Neural cell (in vitro differentiated cells): ENCODE results near the gene ARL8A. TPM values are rescaled to one million over a fixed set of nuclear protein-coding genes. Genes with fewer than 3 reads are reported as not detected.

Source experiments
- H2AFZ ChIP-seq: fragments of 200-600, 300-800 bp; sonication (generic), shearing (Covaris generic); 2 replicates; pipeline ENCODE4 v1.6.0; 2014; ENCODE audit warnings: low read depth, mild to moderate bottlenecking, antibody characterized with exemption, low read length, moderate library complexity
- H3F3A ChIP-seq: fragments of 200-600 bp; shearing (Covaris generic); 2 replicates; pipeline ENCODE4 v1.6.1; 2016; ENCODE audit warnings: mild to moderate bottlenecking, moderate library complexity, mixed read lengths, antibody characterized with exemption, low read length; ENCODE audit not compliant: insufficient read depth, poor library complexity, severe bottlenecking
- H3K27ac ChIP-seq: fragments of 200-600, 300-800 bp; sonication (generic), shearing (Covaris generic); 2 replicates; pipeline ENCODE4 v1.5.1; 2014; ENCODE audit warnings: mild to moderate bottlenecking, low read length, moderate library complexity
- H3K27me3 ChIP-seq: fragments of 300-800, 200-600 bp; sonication (generic), shearing (Covaris generic); 2 replicates; pipeline ENCODE4 v1.6.0; 2014; ENCODE audit warnings: mild to moderate bottlenecking, low read depth, low read length, moderate library complexity; ENCODE audit not compliant: insufficient read depth
- H3K36me3 ChIP-seq: fragments of 300-800, 200-600 bp; sonication (generic), shearing (Covaris generic); 2 replicates; pipeline ENCODE4 v1.5.1; 2014; ENCODE audit warnings: mild to moderate bottlenecking, antibody characterized with exemption, low read length, moderate library complexity; ENCODE audit not compliant: insufficient read depth
- H3K4me2 ChIP-seq: fragments of 300-800, 200-600 bp; sonication (generic), shearing (Covaris generic); 2 replicates; pipeline ENCODE4 v1.6.0; 2014; ENCODE audit warnings: mild to moderate bottlenecking, low read length
- H3K4me3 ChIP-seq: fragments of 300-800, 200-600 bp; sonication (generic), shearing (Covaris generic); 2 replicates; pipeline ENCODE4 v1.5.1; 2014; ENCODE audit warnings: mild to moderate bottlenecking, low read length, moderate library complexity
- H3K79me2 ChIP-seq: fragments of 200-600 bp; shearing (Covaris generic); replicated peaks from 2 replicates; pipeline ENCODE4 v1.6.0; 2014; ENCODE audit warnings: mild to moderate bottlenecking, low read length, moderate library complexity; ENCODE audit not compliant: insufficient read depth
- H3K9ac ChIP-seq: fragments of 300-800, 200-600 bp; sonication (generic), shearing (Covaris generic); 2 replicates; pipeline ENCODE4 v1.6.1; 2016; ENCODE audit warnings: mild to moderate bottlenecking, low read length, mixed read lengths
- H3K9me2 ChIP-seq: fragments of 200-600 bp; shearing (Covaris generic); 2 replicates; pipeline ENCODE4 v1.6.1; 2016; ENCODE audit warnings: mild to moderate bottlenecking, low read length, mixed read lengths; ENCODE audit not compliant: insufficient read depth
- H3K9me3 ChIP-seq: fragments of 200-600, 300-800 bp; sonication (generic), shearing (Covaris generic); 2 replicates; pipeline ENCODE4 v1.6.1; 2016; ENCODE audit warnings: mild to moderate bottlenecking, mixed run types, low read length, moderate library complexity, mixed read lengths
- H4K20me1 ChIP-seq: fragments of 200-600 bp; shearing (Covaris generic); 2 replicates; pipeline ENCODE4 v1.6.1; 2016; ENCODE audit warnings: mild to moderate bottlenecking, mixed run types; ENCODE audit not compliant: insufficient read depth
- EP300 ChIP-seq: fragments of 450-650 bp; conservative IDR thresholded peaks from 2 replicates; pipeline ENCODE4 v1.6.1; 2014; ENCODE audit warnings: antibody characterized with exemption, mild to moderate bottlenecking, moderate library complexity; ENCODE audit not compliant: poor library complexity, severe bottlenecking
- EZH2 ChIP-seq: fragments of 200-600, 300-800 bp; shearing (Covaris generic), sonication (generic); IDR thresholded peaks from 2 replicates; pipeline ENCODE4 v1.6.1; 2014; ENCODE audit warnings: antibody characterized with exemption, low read length, borderline replicate concordance, mild to moderate bottlenecking; ENCODE audit not compliant: insufficient read depth, poor library complexity, severe bottlenecking
- MXI1 ChIP-seq: fragments of 450-650 bp; conservative IDR thresholded peaks from 2 replicates; pipeline ENCODE4 v1.6.1; 2014; ENCODE audit warnings: antibody characterized with exemption, mild to moderate bottlenecking; ENCODE audit not compliant: poor library complexity, severe bottlenecking
- POLR2AphosphoS5 ChIP-seq: IDR thresholded peaks from 2 replicates; pipeline ENCODE4 v1.6.1; 2012
- RAD21 ChIP-seq: fragments of 450-650 bp; conservative IDR thresholded peaks from 2 replicates; pipeline ENCODE4 v1.6.1; 2014; ENCODE audit warnings: antibody characterized with exemption, mild to moderate bottlenecking, moderate library complexity
- SMC3 ChIP-seq: fragments of 450-650 bp; conservative IDR thresholded peaks from 2 replicates; pipeline ENCODE4 v1.6.1; 2014; ENCODE audit warnings: antibody characterized with exemption, mild to moderate bottlenecking, moderate library complexity; ENCODE audit not compliant: poor library complexity
- TAF1 ChIP-seq: IDR thresholded peaks from 2 replicates; pipeline ENCODE4 v1.6.1; 2012; ENCODE audit warnings: low read depth
- polyA plus RNA-seq: library from polyadenylated mRNA; depleted of rRNA; stranded (reverse); fragments of >200 nt; gene quantifications from 2 replicates; pipeline ENCODE4 v1.2.3, GENCODE V29; 2014
- TF ChIP-seq, protein P1 (sequence below): fragments of 450-650 bp; IDR thresholded peaks from 2 replicates; pipeline ENCODE4 v1.5.1; 2014; ENCODE audit warnings: antibody characterized with exemption, mild to moderate bottlenecking, moderate library complexity; ENCODE audit not compliant: poor library complexity, severe bottlenecking
- TF ChIP-seq, protein P2 (sequence below): IDR thresholded peaks from 2 replicates; pipeline ENCODE4 v1.6.1; 2012; ENCODE audit warnings: borderline replicate concordance

ARL8A gene
- polyA plus RNA-seq, 1 donor from 2014 or later: 89.4 TPM

DNA sequence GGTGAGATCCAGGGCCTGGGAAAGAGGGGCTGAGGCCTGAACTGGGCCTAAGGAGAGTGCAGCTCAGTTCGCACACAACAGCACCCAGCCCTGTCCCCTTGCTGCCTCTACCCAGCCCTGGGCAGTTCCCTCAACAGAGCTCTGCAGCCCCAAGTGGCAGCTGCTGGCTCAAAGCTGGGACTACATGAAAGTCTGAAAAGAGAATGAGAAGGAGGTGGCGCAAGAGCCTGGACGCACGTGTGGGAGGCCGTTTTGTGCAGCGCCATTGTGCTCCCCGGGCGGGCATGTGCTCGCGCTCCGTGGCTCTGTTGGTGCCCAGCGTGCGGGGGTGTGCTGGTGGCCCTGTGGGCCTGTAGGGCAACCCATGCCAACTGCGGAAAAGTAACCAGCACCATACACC is 11.5 kb downstream of the ARL8A start:
- H3K27ac ChIP-seq: no peak overlapping the region
- H3K36me3 ChIP-seq: no peaks in the 10 kb centered on the region
- no peak overlapping the region for H3K9ac ChIP-seq
- H3K4me2 ChIP-seq: no peak overlapping the region
- no peaks in the 10 kb centered on the region for H4K20me1 ChIP-seq
- no peak overlapping the region for H3K4me3 ChIP-seq
- H2AFZ ChIP-seq: no peak overlapping the region
- H3F3A ChIP-seq: no peaks in the 10 kb centered on the region
- H3K27me3 ChIP-seq: no peaks in the 10 kb centered on the region
- TF ChIP-seq, protein P1, sequence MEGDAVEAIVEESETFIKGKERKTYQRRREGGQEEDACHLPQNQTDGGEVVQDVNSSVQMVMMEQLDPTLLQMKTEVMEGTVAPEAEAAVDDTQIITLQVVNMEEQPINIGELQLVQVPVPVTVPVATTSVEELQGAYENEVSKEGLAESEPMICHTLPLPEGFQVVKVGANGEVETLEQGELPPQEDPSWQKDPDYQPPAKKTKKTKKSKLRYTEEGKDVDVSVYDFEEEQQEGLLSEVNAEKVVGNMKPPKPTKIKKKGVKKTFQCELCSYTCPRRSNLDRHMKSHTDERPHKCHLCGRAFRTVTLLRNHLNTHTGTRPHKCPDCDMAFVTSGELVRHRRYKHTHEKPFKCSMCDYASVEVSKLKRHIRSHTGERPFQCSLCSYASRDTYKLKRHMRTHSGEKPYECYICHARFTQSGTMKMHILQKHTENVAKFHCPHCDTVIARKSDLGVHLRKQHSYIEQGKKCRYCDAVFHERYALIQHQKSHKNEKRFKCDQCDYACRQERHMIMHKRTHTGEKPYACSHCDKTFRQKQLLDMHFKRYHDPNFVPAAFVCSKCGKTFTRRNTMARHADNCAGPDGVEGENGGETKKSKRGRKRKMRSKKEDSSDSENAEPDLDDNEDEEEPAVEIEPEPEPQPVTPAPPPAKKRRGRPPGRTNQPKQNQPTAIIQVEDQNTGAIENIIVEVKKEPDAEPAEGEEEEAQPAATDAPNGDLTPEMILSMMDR: no peak
- TF ChIP-seq POLR2AphosphoS5: no peak
- no peak for TF ChIP-seq EP300
- TF ChIP-seq MXI1: no peak
- no peaks in the 10 kb centered on the region for H3K79me2 ChIP-seq
- no peaks in the 10 kb centered on the region for H3K9me3 ChIP-seq
- H3K9me2 ChIP-seq: no peaks in the 10 kb centered on the region

DNA sequence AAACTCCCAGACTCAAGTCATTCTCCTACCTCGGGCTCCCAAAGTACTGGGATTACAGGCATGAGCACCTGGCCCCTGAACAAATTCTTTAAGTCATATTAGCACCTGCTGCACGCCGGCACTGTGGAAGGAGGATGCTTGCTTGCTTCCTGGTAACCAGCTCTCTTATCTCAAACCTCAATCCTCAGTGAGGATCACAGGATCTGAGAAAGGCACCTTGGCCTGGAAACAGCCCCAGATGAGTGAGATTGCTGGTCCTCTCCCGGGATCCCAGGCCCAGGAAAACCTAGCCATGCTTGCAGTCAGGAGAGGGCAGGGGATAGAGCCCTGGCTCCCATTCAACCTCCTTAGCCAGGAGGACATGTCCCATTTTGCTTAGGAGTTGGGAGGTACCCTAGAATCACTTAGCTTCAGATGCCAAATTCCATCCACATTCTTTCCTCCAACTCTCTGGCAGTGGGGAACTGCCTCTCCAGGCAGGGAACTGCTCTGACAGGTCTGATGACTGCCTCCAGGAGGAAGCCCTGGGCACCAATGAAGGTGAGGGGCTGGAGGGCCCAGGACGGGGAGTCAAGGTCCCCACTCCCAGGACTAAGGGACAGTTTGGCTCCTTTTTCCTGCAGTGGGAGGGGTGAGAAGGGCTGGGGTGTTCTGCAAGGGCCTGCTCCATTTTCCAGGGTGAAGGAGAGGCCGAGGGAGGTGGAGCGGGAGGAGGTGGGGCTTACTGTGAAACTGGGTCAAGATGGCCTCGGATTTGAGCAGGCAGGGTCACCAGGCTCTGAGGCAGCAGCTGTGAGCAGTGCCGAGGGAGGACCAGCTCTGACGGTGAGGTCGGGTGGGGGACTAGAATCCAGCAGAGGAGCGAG is 12.3 kb downstream of the ARL8A start:
- Histone ChIP-seq H3K27ac (no peak overlapping the region), H3F3A (no peaks in the 10 kb centered on the region), H3K4me2 (no peak overlapping the region), H4K20me1 (no peaks in the 10 kb centered on the region), H2AFZ (no peak overlapping the region), H3K9me2 (no peaks in the 10 kb centered on the region), H3K9ac (no peak overlapping the region), H3K79me2 (no peaks in the 10 kb centered on the region), H3K36me3 (no peaks in the 10 kb centered on the region), H3K27me3 (no peaks in the 10 kb centered on the region), H3K4me3 (no peak overlapping the region), H3K9me3 (no peaks in the 10 kb centered on the region)
- no peak for TF ChIP-seq MXI1
- TF ChIP-seq, protein P2, sequence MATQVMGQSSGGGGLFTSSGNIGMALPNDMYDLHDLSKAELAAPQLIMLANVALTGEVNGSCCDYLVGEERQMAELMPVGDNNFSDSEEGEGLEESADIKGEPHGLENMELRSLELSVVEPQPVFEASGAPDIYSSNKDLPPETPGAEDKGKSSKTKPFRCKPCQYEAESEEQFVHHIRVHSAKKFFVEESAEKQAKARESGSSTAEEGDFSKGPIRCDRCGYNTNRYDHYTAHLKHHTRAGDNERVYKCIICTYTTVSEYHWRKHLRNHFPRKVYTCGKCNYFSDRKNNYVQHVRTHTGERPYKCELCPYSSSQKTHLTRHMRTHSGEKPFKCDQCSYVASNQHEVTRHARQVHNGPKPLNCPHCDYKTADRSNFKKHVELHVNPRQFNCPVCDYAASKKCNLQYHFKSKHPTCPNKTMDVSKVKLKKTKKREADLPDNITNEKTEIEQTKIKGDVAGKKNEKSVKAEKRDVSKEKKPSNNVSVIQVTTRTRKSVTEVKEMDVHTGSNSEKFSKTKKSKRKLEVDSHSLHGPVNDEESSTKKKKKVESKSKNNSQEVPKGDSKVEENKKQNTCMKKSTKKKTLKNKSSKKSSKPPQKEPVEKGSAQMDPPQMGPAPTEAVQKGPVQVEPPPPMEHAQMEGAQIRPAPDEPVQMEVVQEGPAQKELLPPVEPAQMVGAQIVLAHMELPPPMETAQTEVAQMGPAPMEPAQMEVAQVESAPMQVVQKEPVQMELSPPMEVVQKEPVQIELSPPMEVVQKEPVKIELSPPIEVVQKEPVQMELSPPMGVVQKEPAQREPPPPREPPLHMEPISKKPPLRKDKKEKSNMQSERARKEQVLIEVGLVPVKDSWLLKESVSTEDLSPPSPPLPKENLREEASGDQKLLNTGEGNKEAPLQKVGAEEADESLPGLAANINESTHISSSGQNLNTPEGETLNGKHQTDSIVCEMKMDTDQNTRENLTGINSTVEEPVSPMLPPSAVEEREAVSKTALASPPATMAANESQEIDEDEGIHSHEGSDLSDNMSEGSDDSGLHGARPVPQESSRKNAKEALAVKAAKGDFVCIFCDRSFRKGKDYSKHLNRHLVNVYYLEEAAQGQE: no peak
- no peak for TF ChIP-seq EZH2
- TF ChIP-seq RAD21: no peak
- TF ChIP-seq SMC3: no peak
- no peak for TF ChIP-seq TAF1
